Kidney tubule cell (primary cell): ENCODE results near the gene ZHX3.
A peak's percentile ranks its signal among the peaks of the same experiment; 100 is the strongest.

ENCODE experiments used
- DNase-seq: peaks from one replicate; pipeline ENCODE4 v3.0.0-alpha.2; 2018; ENCODE audit warnings: low spot score

ZHX3 gene

DNA sequence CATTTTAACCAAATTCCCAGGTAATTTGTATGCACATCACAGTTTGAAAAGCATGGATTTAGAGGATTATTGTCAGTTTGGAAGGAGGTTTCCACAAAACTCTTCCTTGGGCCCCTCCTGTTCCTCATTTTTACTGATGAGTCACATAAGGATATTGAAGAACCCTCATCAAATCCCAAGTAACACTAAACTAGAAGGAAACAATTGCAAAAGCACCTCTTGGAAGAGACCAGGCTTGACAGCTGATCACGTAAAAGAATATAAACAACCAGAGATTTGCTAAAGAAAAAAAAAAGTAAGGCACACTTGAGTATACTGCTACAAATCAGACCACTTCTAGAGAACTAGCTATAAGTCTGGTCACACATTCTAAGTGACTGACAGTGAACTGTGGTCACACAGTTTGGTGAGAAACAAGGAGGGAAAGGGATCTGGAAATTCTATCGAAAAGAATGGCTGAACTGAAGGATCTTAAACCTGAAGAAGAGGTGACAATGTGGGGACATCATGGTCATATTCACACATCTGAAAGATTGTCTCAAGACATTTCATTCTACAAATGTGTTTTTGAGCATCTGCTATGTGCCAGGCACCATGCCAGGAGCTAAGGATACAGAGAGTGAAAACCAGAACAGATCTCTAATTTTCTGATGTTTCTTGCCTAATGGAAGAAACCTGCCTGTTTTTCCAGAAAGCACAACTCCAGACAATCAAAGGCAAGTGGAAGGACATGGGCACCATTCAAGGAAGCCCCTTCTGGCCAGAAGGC lies 24.1 kb downstream of the ZHX3 start:
- no peak for DNase-seq

DNA sequence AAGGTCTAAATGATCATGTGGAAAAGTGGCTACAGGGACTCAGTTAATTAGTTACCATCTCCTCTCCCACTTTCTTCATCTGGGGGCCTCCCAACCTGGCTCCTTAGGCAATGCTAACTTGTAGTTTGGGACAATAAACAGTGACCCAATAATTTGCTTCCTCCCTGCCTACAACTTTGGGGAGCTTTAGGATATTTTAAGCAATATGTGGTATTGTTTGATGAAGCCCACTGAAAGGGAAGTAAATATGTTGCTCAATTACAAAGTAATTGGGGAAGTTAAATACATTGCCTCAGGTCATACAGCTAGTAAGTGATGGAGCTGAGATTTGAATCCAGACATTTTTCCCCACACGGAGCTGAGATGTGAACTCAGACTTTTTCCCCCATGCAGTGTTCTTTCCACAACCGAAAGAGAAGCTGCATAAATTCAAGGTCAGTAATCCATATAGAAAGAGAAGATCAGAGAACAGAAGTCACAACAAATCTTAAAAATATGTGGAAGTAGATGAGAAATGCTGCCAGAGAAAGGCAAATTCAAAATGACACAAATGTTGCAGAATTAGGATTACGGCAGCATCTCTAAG lies 26.6 kb downstream of the ZHX3 start:
- DNase-seq: no peak

DNA sequence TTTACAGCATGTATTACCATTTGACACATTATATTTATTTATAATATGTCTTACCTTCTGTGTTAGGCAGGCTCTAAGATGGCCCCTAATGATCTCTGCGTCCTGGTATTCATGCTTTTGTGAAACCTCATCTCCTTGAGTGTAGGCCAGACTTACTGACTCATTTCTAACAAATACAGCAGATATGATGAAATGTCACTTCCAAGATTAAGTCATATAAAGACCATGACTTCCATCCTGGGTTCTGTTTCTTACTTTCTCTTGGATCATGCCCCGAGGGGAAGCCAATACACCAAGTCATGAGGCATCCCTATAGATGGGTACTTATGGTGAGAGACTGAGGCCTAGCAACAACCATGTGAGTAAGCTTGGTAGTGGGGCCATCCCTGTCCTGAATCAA lies 30.2 kb downstream of the ZHX3 start:
- peak; percentile 87 for DNase-seq

DNA sequence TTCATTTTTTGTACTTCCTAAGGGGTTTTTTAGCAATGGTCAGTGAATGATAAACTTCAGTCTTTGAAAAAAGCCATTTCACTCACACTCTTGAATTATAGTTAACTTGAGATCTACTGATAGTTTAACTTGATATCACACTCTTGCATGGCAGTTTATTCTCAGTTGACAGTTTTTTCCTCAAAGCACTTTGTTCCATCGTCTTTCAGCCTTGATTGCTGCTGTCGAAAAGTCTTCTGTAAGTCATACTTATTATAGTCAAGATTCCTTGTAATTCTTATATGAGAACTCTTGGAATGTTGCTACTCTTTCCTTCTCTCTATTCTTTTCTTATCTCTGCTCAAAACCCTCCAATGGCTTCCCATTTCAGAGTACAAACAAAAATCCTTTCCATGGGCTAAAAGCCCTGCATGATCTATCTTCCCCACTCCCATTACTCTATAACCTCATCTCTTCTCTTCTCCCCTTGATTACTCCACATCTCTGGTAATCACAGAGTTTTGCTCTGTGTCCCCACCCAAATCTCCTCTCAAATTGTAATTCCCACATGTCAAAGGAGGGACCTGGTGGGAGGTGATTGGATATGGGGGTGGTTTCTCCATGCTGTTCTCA lies 31.2 kb downstream of the ZHX3 start:
- DNase-seq: no peak

DNA sequence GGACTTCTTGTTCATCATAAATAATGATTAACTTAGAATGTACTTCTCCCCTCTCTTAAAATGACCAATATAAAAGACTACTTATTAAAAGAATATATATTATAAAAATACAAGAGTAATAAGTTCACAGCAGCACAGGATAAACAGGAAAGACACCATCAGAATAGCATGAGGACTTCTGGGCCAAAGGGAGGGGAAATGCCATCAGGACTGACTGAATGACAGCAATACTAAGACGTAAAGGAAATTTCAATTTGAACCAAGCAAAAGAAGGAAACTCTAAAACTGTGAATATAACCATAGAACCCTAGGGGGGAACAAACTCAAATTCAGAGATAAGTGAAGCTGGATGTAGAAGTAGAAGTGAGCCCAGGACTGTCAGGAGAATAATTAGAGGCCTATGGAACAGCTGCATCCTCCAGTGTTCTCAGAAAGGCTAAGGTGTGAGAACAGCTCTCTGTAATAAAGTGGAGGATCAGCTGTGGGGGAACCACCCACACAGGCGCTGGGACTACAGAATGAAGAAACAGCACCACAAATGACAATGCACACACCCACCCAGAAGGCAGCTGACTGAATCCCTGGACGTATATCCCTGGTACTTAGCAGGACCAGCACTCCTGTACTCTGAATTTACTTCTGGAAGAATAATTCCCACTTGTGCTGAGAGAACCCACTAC lies 37.8 kb downstream of the ZHX3 start:
- DNase-seq: no peak

DNA sequence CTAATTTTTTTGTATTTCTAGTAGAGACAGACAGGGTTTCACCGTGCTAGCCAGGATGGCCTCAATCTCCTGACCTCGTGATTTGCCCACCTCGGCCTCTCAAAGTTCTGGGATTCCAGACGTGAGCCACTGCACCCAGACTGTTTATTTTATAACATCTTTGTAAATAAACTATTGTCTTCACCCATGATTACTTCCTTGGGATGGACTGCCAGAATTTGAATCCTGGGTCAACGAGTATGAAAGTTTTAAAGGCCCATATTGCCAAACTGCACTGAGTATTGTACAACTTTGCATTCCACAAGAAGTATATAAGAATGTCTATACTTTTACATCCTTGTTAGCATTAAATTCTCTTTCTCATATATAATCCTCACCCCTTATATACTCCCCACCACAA lies 38.6 kb downstream of the ZHX3 start:
- DNase-seq: no peak

DNA sequence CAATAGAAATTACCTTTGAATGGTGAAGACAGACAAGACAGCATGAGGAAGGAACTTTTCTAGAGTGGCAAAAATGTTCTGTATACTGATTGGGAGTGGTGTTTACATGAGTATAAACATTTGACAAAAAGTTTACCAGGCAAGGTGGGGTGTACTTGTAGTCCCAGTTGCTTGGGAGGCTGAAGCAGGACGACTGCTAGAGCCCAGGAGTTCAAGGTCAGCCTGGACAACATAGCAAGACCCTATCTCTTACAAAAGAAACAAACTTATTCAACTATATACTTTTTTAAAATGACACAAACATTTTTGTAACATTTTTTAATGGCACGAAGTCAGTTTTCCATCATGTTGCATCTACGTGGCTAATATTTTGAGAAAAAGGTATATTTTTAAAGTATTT lies 40.5 kb downstream of the ZHX3 start:
- no peak for DNase-seq

DNA sequence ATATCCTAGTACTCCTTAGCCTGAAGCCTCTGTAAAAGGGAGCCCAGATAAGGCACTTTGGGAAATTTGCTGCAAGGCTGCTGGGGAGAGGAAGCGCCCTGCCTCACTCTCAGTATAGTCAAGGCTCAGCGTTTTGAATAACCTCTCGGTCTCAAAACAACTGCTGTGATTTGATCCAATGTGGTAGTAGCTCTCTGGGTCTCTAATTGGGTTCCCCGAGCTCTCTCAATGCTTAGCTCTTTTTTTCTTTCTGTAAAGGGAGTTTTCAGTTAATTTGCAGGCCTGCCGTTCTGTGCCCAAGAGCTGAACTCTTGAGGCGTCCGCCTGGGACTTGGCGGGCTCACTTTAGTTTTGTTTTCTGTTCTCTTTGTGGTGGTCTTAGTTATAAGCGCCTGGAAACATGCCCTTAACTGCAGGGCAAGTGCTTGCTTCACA lies 41.2 kb downstream of the ZHX3 start:
- DNase-seq: no peak

DNA sequence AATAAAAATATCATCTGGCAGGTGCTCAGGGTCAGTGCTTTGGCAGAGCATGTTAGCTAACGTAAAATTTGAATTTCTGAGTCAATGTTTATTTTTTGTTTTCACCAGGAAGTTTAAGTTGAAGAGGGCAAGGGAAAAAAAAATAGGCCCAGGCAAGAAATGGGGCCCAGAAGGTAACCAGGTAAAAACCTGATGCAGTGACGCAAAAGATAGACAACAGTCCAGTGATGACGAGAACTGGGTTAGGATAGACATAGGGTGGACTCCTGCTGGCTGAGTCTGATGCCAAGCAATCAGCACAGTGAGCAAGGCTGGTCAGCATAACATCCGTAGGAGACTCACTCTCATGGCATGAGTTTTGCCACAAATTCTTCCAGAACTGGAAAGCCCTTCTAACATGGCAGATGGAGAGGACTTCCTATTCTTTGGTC lies 42.2 kb downstream of the ZHX3 start:
- DNase-seq: no peak

DNA sequence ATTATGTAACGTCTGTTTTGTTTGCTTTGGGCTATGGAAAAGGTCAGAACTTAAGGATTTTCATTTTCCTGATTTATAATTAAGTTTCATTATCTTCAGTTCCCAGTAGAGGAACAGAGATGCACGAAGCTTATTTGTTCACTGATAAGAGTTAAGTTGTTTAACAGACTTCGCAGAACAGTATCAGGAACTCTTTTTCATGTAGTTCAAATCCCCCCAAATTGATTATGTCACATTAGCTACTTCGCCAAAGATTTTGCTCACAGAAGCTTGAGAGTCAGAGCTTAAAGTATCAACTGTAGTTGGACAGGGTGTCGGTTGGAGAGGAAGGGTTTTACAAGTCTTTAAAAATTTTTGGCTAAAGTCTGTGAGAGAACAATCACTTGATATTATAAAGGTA lies 43.4 kb downstream of the ZHX3 start:
- no peak for DNase-seq

DNA sequence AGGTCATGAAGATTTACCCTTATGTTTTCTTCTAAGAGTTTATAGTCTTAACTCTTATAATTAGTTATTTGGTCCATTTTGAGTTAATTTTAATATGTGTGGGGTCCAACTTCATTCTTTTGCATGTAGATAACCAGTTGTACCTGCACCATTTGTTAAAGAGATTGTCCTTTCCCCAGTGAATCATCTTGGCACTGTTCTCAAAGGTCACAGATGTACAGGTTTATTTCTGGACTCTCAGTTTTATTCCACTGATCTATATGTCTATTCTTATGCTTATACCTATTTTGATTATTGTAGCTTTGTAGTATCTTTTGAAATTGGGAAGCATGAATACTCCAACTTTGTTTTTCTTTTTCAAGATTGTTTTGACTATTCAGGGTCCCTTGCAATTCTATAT lies 44.1 kb downstream of the ZHX3 start:
- no peak for DNase-seq

DNA sequence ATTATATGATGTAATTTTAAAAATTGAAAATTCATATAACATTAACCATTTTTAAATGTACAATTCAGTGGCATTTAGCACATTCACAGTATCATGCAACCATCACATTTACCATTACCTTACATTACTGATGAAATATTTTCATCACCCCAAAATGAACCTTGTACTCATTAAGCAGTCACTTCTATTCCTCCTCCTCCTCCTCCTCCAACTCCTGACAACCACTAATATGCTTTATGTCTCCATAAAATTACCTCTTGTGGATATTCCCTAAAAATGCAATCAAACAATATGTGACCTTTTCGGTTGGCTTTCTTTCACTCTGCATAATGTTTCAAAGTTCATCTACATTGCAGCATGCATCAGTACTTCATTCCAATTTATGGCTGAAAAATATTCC lies 45.2 kb downstream of the ZHX3 start:
- no peak for DNase-seq

DNA sequence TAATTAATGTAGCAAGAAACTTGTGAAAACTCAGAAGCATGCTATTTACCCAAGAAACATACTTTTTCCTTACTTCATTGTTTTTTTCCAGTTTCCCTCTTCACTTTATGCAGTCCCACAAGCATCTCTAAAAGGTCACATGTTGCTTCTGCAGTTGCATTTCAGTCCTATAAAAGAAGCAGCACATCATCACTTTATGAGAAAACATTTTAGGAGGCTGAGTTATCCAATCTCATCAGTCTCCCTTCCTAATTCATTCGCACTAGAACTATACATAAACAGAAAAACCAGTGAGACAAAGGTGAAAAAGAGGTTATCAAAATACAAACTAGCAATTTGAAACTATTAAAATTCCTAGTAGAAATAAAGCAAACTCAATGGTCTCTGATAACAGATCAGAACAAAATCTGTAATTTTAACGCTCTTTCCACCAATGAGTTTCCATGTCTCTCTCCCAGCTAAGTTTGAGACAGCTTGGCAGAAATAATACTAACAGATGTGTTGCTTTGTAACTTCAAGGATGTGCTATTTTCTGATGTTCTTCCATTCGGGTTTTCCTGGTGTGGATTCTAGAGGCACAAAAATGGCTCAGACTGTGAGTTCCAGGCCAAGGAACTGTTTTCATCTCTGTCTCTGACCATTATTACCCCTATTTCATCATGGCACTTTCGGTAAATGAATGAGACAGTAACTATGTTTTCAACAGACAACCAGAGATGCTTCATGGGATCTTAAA lies 48.4 kb downstream of the ZHX3 start:
- no peak for DNase-seq

DNA sequence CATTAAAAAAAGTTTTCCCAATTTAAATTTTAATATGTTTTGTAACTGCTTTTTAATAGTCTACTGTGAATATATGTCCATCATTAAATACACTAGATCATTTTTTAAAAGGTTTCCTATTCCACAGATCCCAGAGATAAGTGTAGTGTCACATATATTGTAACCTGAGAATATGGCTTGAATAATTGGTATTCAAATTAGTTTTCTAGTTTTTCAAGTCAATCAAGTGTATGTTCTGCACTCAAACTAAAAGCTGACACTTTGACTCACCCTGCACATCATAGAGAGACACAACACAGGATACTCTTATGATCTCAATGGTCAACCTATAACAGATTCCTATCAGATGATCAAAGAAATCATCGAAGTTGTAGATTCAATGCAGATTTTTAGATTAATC lies 49.1 kb downstream of the ZHX3 start:
- DNase-seq: no peak

DNA sequence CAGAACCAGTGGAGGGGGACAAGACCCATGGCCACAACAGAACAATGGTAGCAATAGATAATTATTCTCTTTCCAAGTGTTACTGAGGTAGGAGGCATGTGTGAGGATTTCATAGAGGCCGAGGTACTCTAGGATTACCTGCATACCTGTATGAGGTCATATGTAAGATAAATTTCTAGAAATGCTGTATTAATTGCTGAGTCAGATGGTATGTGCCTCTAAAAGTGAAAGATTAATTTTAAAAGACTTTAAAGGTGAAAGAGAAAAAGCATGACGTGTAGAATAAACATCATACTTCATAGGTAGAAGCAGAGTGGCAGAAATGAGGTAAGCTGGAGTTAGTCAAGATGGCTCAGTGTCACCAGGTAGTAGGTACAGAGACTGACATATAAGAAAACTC lies 51.6 kb downstream of the ZHX3 start:
- DNase-seq: peak; percentile 26

DNA sequence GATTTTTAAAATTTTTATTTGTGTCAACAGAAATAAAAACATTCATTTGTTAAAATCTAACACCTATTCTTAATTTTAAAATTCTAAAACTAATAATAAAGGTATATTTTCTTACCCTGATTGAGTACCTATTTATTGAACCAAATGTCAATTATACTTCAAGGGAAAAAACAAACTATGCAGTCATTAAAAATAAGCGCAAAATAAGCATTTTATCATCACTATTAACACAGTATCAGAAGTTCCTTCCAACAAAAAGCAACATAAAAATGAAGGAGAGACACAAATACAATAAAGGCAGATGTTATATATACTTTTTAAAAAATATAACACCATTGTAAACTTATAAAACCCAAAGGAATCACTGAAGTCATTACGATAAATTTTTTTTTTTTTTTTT lies 52.7 kb downstream of the ZHX3 start:
- DNase-seq: no peak

DNA sequence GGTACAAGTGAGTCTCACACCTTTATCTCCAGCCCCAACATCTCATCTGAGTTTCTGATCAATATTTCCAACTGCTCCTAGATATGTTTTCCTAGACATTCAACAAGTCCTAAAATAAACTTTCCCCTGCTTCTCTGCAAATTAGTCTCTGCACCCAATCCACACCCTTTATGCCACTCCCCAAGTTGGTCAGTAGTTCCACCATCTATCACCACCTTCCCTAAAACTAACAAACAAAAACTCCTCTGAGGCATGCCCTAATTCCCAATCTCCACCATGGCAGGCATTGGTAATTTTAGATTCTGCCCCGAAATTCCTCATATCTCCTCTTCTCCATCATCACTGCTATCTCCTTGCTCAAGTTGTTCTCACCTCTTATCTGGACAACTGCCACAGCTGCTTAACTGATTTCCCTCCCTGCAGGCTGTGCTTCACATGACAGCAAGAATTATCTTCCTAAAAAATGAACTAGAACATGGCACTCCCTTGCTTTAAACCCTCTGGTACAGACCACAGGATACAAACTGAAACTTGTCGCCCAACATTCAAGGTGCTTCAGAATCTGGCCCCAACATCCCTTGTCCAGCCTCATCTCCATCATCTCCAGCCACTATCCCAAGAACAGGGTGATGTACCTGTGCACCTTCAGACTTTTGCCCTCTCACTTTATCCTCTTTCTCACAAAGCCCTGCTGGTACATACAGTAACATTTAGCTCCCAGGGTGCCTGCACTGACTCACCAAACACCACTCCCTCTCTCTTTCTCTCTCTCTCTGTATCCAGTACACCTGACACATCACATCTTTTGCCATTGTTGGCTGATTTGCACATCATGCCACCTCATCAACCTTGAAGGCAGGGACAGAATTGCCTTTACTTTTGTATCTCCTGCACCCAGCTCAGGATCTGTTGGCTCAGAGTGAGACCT lies 55.5 kb downstream of the ZHX3 start:
- peak; percentile 72 for DNase-seq

DNA sequence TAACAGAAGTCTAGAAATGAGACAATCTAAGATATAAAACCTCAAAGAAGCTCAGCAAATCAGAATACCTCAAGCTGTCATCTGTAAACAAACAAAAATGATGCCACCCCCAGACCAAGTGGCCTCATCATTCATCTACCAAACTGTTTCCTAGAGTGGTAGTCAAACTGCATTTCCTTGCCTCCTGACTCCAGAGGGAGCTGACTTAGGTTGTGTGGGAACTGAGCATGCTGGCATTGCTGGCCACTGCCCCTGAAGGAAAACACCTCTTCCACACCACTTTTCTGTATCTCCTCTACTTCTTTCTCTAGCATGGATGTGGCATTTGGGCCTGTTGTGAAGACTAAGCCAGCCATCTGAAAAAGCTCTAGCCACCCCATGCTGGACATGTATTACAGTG lies 56.3 kb downstream of the ZHX3 start:
- DNase-seq: no peak

DNA sequence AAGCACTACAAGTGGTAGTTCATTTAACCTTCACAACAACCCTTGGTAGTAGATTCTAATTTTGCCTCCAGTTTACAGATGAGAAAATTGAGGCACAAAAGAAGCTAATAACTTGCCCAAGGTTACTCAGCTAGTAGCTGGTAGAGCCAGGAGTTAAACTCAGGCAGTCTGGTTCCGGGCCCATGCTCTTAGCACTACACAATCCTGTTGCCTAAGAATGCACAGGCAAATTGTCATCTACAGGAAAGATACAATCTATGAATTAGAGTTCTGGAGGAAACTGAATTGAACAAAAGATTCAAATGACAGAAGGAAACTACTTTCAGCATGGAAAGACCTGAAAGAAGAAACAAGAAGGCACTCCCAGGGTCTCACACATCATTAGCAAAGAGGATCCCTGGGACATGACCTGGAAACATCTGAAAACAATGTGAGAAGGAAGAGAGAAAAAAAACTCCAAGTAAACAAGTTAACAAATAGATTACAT lies 56.8 kb downstream of the ZHX3 start:
- DNase-seq: no peak

DNA sequence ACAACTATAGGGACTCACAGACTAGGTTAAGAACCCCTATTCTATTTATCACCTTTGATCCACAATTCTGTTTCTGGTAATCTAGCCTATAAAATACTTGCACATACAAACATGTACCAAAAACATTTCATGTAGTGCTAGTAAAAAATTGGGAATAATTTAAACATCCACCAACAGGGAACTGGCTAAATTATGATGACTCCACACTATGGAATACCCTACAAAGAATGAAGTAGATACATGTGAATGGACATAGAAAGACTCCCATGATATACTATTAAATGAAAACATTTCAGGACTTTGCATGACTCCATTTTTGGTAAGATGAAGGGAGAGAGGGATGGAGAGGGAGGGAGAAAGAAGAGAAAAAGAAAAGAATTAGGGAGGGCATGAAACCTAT lies 58.2 kb downstream of the ZHX3 start:
- no peak for DNase-seq

DNA sequence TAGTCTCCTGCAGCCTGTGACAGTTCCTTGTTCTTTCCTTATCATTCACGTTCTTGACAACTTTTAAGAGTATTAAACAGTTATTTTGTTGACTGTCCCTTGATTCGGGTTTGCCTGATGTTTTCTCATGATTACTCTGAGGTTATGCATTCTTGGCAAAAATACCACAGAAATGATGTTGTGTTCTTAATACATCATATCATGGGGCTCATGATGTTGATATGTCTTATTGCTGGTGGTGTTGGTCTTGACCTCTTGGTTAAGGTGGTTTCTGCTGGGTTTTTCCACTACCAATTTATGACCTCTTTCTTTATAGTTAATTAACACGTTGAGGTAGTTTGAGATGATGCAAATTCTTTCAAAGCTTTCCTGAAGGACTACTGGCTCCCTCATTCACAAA lies 59.1 kb downstream of the ZHX3 start:
- DNase-seq: no peak
